GM18867 (cell line): ENCODE data around the gene PITRM1.
"Not testable (repeated sequence)": the region's sequence is repeated elsewhere in the genome, so short reads cannot be mapped to it uniquely, and the experiment has no call there.

Experiments
- ATAC-seq: cut with Tn5 transposase; IDR thresholded peaks from one replicate; pipeline ENCODE4 v1.9.1; 2021; ENCODE audit warnings: mild to moderate bottlenecking, moderate library complexity; ENCODE audit not compliant: unreplicated experiment

Gene PITRM1

DNA sequence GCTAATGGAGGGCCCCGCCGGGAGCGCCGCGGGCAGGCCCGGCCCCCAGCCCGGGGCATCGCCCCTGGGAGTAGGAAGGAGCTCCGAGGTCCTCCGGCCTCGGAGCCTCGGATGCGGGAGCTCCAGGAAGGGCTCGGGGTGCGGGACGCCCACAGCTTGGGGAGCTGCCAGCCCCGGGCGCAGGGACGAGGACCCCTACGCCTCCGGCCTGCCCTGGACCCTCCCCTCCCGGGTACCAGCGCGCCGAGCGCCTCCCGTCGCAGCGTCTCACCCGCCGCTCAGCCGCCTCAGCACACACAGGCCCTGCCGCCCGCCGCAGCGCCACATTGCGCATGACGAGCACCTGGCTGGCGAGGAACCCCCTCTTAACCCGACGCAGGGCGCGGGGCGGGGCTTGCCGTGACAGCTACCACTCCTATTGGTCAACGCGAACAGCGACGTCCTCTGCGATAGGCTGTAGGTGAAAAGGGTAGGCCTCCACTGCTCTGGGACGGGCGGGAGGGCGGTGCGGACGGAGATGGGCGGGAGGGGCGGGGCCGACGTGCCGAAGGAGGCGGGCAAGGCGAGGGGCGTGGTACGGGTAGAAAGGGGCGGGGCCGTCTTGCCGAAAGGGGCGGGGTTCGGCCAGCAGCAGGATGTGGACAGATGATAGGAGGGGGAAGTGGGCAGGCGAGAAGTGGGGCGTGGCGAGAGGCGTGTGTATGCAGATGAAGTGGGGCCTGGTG is at the start of gene PITRM1:
Gene PITRM1 (minus strand): TSS at position 337 of the 725 bp plus-strand sequence. CDS start 10 bp downstream, at position 327.
- ATAC-seq = peak; percentile 94

GRCh38 chr10:3222068-3222467 is 49.5 kb upstream of the PITRM1 start:
- no peak for ATAC-seq

DNA sequence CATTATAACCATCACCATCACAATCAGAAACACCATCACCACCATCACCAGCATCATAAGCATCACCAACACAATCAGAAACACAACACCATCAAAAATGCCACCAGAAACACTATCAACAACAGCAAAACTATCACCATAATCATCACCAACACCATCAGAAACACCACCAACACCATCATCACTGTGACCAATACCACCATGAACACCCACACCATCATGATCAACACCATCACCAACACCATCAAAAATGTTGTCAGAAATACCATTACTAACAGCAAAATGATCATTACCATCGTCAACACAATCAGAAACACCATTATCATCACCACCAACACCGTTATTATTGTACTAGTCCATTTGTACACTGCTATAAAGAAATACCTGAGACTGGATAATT is 49.0 kb upstream of the PITRM1 start:
- ATAC-seq = not testable (repeated sequence)

GRCh38 chr10:3220853-3221252 is 48.3 kb upstream of the PITRM1 start:
- ATAC-seq = no peak

DNA sequence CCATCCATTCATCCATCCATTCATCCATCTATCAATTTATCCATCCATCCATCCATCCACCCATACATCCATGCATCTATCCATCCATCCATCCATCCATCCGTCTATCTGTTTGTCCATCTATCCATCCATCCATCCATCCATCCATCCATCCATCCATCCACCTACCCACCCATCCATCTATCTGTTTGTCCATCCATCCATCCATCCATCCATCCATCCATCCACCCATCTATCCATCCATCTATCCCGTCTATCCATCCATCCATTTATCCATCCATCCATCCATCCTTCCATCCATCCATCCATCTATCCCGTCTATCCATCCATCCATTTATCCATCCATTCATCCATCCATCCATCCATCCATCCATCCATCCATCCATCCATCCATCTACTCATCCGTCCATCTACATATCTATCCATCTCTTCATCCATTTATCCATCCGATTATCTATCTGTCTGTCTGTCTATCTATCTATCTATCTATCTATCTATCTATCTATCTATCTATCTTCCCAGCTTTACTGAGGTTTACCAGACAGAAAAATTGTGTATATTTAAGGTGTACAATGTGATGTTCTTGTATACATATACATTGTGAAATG is 46.5 kb upstream of the PITRM1 start:
- not testable (repeated sequence) for ATAC-seq

GRCh38 chr10:3217853-3218252 is 45.3 kb upstream of the PITRM1 start:
- ATAC-seq = no peak

- no peak for ATAC-seq
Measured at GRCh38 chr10:3217301-3217700, 44.7 kb upstream of the PITRM1 start.

DNA sequence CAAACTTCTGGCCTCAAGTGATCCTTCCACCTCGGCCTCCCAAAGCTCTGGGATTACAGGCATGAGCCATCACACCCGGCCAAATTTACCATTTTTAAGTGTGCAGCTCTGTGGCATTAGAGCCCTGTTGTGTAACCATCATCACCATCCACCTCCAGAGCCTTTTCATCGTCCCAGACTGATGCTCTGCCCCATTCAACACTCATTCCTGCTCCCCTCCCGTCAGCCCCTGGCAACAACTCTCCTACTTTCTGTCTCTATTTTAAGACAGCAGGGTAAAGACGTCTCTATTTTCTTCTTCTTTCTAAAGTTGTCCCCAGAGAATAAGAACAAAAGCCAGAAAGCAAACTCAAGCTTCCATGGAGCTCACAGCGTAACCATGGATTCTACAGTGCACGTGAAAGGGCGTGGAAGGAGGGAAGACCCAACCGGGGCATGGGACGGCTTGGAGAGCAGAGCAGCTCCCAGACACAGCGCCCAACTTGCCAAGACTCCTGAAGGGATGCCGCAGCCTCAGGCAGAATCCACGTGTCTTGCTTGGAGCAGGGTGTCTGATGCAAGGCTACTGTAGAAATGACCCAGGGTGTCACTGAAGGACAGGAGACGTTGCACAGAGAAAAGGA is 42.7 kb upstream of the PITRM1 start:
- no peak for ATAC-seq

GRCh38 chr10:3213758-3214515 is 41.4 kb upstream of the PITRM1 start:
- no peak for ATAC-seq

GRCh38 chr10:3213208-3213607 is 40.6 kb upstream of the PITRM1 start:
- no peak for ATAC-seq

GRCh38 chr10:3210251-3210877 is 37.8 kb upstream of the PITRM1 start:
- no peak for ATAC-seq

GRCh38 chr10:3208481-3209406 is 36.2 kb upstream of the PITRM1 start:
- ATAC-seq = no peak

DNA sequence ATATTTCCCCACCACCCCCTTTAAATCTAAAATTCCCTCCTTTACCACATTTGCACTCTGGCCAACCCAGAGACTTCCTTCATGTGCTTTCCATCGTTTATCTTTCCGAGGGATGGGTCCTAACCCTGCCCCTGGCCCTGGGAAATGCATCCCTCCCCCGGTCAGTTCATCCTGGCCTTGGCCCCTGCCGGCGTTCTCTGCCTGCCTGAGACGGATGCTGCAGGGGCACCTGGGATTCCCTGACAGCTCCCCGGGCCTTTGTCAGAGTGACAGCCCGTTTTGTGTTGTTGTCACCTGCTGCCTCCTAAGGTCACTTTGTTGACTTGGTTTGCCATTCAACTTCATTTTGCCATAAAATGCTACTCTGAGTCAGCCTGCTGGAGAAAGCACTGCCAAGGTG is 34.8 kb upstream of the PITRM1 start:
- ATAC-seq = no peak

DNA sequence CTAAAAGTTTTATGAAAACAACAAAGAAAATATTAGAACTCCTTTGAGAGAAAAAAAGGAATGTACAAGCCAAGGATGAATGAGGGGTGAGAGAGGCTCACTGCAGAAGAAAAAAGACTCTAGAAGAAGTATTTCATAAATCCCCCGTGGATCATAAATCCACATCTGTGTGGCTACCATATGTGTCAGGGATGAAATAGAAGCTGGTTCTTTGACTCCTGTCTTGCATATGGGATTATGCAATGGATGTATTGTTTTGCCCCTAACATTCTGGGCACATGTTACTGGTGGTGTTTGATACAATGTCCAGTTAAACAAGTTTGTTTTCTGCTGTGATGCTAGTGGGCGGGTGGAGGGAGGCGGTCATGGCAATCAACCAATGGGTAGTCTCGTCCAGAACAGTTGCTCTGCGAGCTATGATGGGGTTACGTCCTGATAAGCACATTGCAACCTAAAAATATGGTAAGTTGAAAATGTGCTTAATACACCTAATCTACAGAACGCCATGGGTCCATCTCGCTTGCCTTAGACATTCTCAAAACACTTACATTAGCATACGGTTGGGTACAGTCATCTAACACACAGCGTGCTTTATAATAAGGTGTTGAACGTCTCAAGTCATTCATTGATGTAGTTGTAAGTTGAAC is 34.1 kb upstream of the PITRM1 start:
- no peak for ATAC-seq

DNA sequence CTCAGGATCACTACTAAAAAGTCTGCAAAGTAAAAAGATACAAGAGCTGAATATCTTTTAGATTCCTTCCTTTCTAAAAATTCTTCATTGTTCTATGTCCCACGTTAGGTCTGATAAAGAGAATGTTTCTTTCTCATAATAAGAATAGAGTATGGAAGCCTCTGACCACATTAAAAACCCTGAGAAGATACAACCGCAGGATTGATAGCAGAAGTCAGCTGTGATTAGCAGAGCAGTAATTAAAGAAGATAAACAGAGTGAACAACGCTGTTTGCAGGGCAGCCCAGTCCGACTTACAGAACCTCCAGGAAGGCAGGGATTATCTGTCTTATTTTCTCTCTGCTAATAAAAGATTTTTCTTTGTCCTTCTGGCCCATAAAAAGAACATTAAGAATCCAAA is 31.4 kb upstream of the PITRM1 start:
- ATAC-seq = no peak

GRCh38 chr10:3203016-3203811 is 30.6 kb upstream of the PITRM1 start:
- no peak for ATAC-seq

DNA sequence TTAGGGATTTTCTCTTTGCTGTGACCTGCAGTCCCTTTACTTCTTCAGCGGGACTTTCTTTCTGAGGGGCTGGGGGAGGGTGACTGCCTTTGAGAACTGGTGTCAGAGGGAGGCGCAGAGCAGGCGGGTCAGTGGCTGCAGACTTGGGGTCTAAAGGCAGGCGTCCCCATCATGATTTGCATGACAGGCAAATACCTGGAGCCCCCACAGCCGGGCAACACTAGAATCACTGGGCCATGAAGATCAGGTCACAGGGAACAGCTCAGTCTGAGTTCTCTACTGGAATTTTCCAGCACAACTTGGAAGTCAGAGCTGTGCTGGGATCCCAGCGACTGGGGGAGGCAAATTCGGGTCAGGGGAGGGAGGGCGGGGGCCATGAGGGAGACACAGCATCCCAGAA is 29.2 kb upstream of the PITRM1 start:
- no peak for ATAC-seq

GRCh38 chr10:3199488-3199887 is 26.9 kb upstream of the PITRM1 start:
- no peak for ATAC-seq

GRCh38 chr10:3198900-3199299 is 26.3 kb upstream of the PITRM1 start:
- ATAC-seq = no peak
